HG03280 (cell line): Measurements from ENCODE around the gene LAPTM5.

Source experiments
- ATAC-seq: cut with Tn5 transposase; IDR thresholded peaks from one replicate; pipeline ENCODE4 v1.9.1; 2021; ENCODE audit warnings: mild to moderate bottlenecking, moderate library complexity; ENCODE audit not compliant: unreplicated experiment

LAPTM5 gene

GRCh38 chr1:30787856-30788495 lies 30.4 kb upstream of the LAPTM5 start:
- ATAC-seq: no peak

GRCh38 chr1:30787266-30787665 lies 29.7 kb upstream of the LAPTM5 start:
- ATAC-seq: no peak

GRCh38 chr1:30786264-30786991 lies 28.9 kb upstream of the LAPTM5 start:
- no peak for ATAC-seq

GRCh38 chr1:30785714-30786113 lies 28.1 kb upstream of the LAPTM5 start:
- no peak for ATAC-seq

GRCh38 chr1:30785181-30785580 lies 27.6 kb upstream of the LAPTM5 start:
- ATAC-seq: no peak

- no peak for ATAC-seq
Observed at GRCh38 chr1:30783256-30783915, 25.8 kb upstream of the LAPTM5 start.

GRCh38 chr1:30782361-30783255 lies 25.0 kb upstream of the LAPTM5 start:
- peak; percentile 41 for ATAC-seq

GRCh38 chr1:30781906-30782305 lies 24.3 kb upstream of the LAPTM5 start:
- no peak for ATAC-seq

- no peak for ATAC-seq
Observed at GRCh38 chr1:30780409-30780808, 22.8 kb upstream of the LAPTM5 start.

- ATAC-seq: peak; percentile 61
Observed at GRCh38 chr1:30779294-30780071, 21.9 kb upstream of the LAPTM5 start.

- ATAC-seq: no peak
Observed at GRCh38 chr1:30778979-30779293, 21.4 kb upstream of the LAPTM5 start.

- ATAC-seq: no peak
Observed at GRCh38 chr1:30778154-30778978, 20.8 kb upstream of the LAPTM5 start.

- ATAC-seq: no peak
Observed at GRCh38 chr1:30777904-30778153, 20.3 kb upstream of the LAPTM5 start.

- ATAC-seq: no peak
Observed at GRCh38 chr1:30777060-30777903, 19.7 kb upstream of the LAPTM5 start.

GRCh38 chr1:30776097-30777059 lies 18.8 kb upstream of the LAPTM5 start:
- ATAC-seq: no peak

- ATAC-seq: no peak
Observed at GRCh38 chr1:30775433-30775975, 17.9 kb upstream of the LAPTM5 start.

GRCh38 chr1:30774550-30775432 lies 17.2 kb upstream of the LAPTM5 start:
- no peak for ATAC-seq
